CD8-positive, alpha-beta memory T cell (primary cell): ENCODE data around the gene SFMBT1. TPM values are rescaled to one million over a fixed set of nuclear protein-coding genes. Genes with fewer than 3 reads are reported as not detected.
A peak's percentile ranks its signal among the peaks of the same experiment; 100 is the strongest.

Experiments
- CTCF ChIA-PET: fragments of 350-600 bp; sonication (Branson Sonifier 250); formaldehyde crosslinking; loops from one replicate; lab custom pipeline; 2021; ENCODE audit warnings: antibody characterized with exemption; lab: Charles Lee
- POLR2A ChIA-PET: fragments of 350-600 bp; sonication (Branson Sonifier 250); formaldehyde crosslinking; loops from one replicate; lab custom pipeline; 2021; ENCODE audit warnings: antibody characterized with exemption; lab: Charles Lee
- DNase-seq, 5 donors: peaks; one replicate each; pipeline versions ENCODE4 v3.0.0 to v3.0.0-alpha.2; 2020 to 2022; ENCODE audit warnings: mixed read lengths in 1 of 5
- H3K27ac ChIP-seq: one replicate; pipeline ENCODE4 v1.7.0; 2013; ENCODE audit warnings: low read depth, mild to moderate bottlenecking, low read length, moderate library complexity
- H3K27me3 ChIP-seq: 2 replicates; pipeline ENCODE4 v1.7.0; 2013; ENCODE audit warnings: low read length, mild to moderate bottlenecking; ENCODE audit not compliant: insufficient read depth, poor library complexity, severe bottlenecking
- H3K36me3 ChIP-seq: 2 replicates; pipeline ENCODE4 v1.7.0; 2013; ENCODE audit warnings: mild to moderate bottlenecking, low read length, moderate library complexity; ENCODE audit not compliant: insufficient read depth
- H3K4me1 ChIP-seq: 2 replicates; pipeline ENCODE4 v1.7.0; 2013; ENCODE audit warnings: mild to moderate bottlenecking, low read length, moderate library complexity; ENCODE audit not compliant: insufficient read depth
- H3K4me3 ChIP-seq: 2 replicates; pipeline ENCODE4 v1.7.0; 2013; ENCODE audit warnings: mild to moderate bottlenecking, low read length
- H3K9me3 ChIP-seq: 2 replicates; pipeline ENCODE4 v1.7.0; 2013; ENCODE audit warnings: mild to moderate bottlenecking, low read length
- H3K27ac Mint-ChIP-seq, 8 donors: one replicate each; pipeline ENCODE4 v1.8.0; 2020 to 2021; ENCODE audit warnings: mixed read lengths in 8 of 8, mild to moderate bottlenecking in 6 of 8, inconsistent platforms in 3 of 8, moderate library complexity in 3 of 8
- H3K27me3 Mint-ChIP-seq, 2 donors: one replicate each; pipeline ENCODE4 v1.8.0; 2020 to 2021; ENCODE audit warnings: mixed read lengths in 2 of 2, mild to moderate bottlenecking in 1 of 2, moderate library complexity in 1 of 2
- H3K36me3 Mint-ChIP-seq, 3 donors: one replicate each; pipeline ENCODE4 v1.8.0; 2020 to 2021; ENCODE audit warnings: mixed read lengths in 3 of 3, inconsistent platforms in 1 of 3, mild to moderate bottlenecking in 1 of 3
- H3K4me1 Mint-ChIP-seq, 3 donors: one replicate each; pipeline ENCODE4 v1.8.0; 2020 to 2021; ENCODE audit warnings: mixed read lengths in 3 of 3, inconsistent platforms in 1 of 3, mild to moderate bottlenecking in 1 of 3
- H3K4me3 Mint-ChIP-seq, 7 donors: one replicate each; pipeline ENCODE4 v1.8.0; 2020 to 2021; ENCODE audit warnings: mixed read lengths in 7 of 7, mild to moderate bottlenecking in 6 of 7, moderate library complexity in 4 of 7, inconsistent platforms in 2 of 7
- H3K9me3 Mint-ChIP-seq, 5 donors: one replicate each; pipeline ENCODE4 v1.8.0; 2020 to 2022; ENCODE audit warnings: mixed read lengths in 5 of 5, mild to moderate bottlenecking in 3 of 5, moderate library complexity in 2 of 5, inconsistent platforms in 1 of 5
- polyA plus RNA-seq: library from polyadenylated mRNA; unstranded; fragments of 300-500 nt; fragmentation: Illumina TruSeq; gene quantifications from one replicate; pipeline ENCODE4 v1.2.3, GENCODE V29; 2021
- total RNA-seq, 2 experiments: library from RNA; stranded (reverse); gene quantifications; one replicate each; pipeline ENCODE4 v1.2.3, GENCODE V29; 2021

The SFMBT1 gene
- total and polyA plus RNA-seq, 3 experiments from 2014 or later, result 17.0 to 21.0 (median 18.3) TPM

DNA sequence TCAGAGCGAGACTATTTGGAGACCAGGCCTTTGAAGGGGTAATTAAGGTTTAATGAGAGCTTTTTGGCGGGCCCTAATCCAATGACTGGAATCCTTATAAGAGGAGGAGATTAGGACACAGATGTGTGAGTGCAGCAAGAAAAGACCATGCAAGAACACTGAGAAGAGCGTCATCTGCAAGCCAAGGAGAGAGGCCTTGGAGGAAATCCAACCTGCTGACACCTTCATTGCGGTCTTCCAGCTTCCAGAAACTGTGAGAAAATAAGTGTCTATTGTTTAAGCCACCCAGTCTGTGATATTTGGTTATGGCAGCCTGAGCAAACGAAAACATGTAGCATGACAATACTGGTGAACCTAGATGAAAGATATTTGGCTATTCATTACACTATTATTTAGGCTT, 188.0 kb downstream of the SFMBT1 start:
- POLR2A ChIA-PET, result no interaction called here
- H3K27me3 ChIP-seq, result no peaks in the 10 kb centered on the region
- Mint-ChIP-seq H3K27me3 (no peaks in the 10 kb centered on the region), H3K4me1 (peaks cover 7 to 11% (median 9%) of the 10 kb centered on the region in 3 donors), H3K27ac (peak overlapping the region in 2 of 8 donors; percentile 21 to 89), H3K4me3 (no peak overlapping the region), H3K9me3 (no peaks in the 10 kb centered on the region), H3K36me3 (peaks cover 4 to 55% (median 10%) of the 10 kb centered on the region in 3 donors)
- no peak for DNase-seq
- H3K9me3 ChIP-seq, result no peaks in the 10 kb centered on the region
- H3K36me3 ChIP-seq, result no peaks in the 10 kb centered on the region
- H3K4me3 ChIP-seq, result no peak overlapping the region
- CTCF ChIA-PET, result no interaction called here
- H3K4me1 ChIP-seq, result no peaks in the 10 kb centered on the region
- no peak overlapping the region for H3K27ac ChIP-seq

GRCh38 chr3:52857133-52857532, 188.7 kb downstream of the SFMBT1 start:
- peak overlapping the region in 1 of 8 donors; percentile 30 for H3K27ac Mint-ChIP-seq
- no peak overlapping the region for H3K4me3 ChIP-seq
- peaks cover 5% of the 10 kb centered on the region for H3K36me3 ChIP-seq
- no peaks in the 10 kb centered on the region for H3K27me3 Mint-ChIP-seq
- no peak for DNase-seq
- H3K27ac ChIP-seq, result no peak overlapping the region
- H3K27me3 ChIP-seq, result no peaks in the 10 kb centered on the region
- no peak overlapping the region for H3K4me3 Mint-ChIP-seq
- H3K36me3 Mint-ChIP-seq, result peaks cover under 1 to 60% (median 9%) of the 10 kb centered on the region in 3 donors
- ChIA-PET POLR2A (no interaction called here), CTCF (interaction anchor here (1.1 kb wide), 1 partner anchor 36 kb away, joined by 5 read pairs; no protein-coding TSS in a partner anchor)
- no peaks in the 10 kb centered on the region for H3K9me3 ChIP-seq
- H3K4me1 Mint-ChIP-seq, result peaks cover 7 to 11% (median 9%) of the 10 kb centered on the region in 3 donors
- no peaks in the 10 kb centered on the region for H3K4me1 ChIP-seq
- no peaks in the 10 kb centered on the region for H3K9me3 Mint-ChIP-seq

DNA sequence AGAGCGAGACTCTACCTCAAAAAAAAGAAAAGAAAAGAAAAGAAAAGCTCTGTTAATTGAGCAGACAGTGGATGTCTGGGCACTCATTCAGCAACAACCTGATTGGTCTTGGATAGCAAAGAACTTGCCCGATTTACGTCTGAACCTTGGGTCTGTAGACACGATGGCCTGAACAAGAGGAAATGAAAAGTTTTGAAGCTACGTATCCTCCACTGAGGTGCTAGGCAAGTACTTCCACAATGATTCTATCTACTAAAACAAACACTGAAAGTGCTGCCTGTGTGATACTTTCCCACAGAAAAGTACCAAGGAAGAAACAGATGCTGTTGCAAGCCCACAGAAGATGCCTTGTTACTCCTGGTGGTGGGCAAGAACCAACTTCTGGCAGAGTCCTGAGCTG, 189.2 kb downstream of the SFMBT1 start:
- H3K36me3 ChIP-seq, result peaks cover 5% of the 10 kb centered on the region
- no peaks in the 10 kb centered on the region for H3K9me3 Mint-ChIP-seq
- peak overlapping the region in 3 of 8 donors; percentile 30 to 67 (median 43) for H3K27ac Mint-ChIP-seq
- DNase-seq, result no peak
- CTCF ChIA-PET, result interaction anchor here (1.1 kb wide), 1 partner anchor 37 kb away, joined by 5 read pairs; no protein-coding TSS in a partner anchor
- peaks cover 6 to 11% (median 9%) of the 10 kb centered on the region in 3 donors for H3K4me1 Mint-ChIP-seq
- peaks cover 4 to 63% (median 14%) of the 10 kb centered on the region in 3 donors for H3K36me3 Mint-ChIP-seq
- no peaks in the 10 kb centered on the region for H3K9me3 ChIP-seq
- H3K4me3 Mint-ChIP-seq, result no peak overlapping the region
- H3K4me1 ChIP-seq, result no peaks in the 10 kb centered on the region
- no peaks in the 10 kb centered on the region for H3K27me3 ChIP-seq
- H3K4me3 ChIP-seq, result no peak overlapping the region
- no peak overlapping the region for H3K27ac ChIP-seq
- POLR2A ChIA-PET, result no interaction called here
- no peaks in the 10 kb centered on the region for H3K27me3 Mint-ChIP-seq

DNA sequence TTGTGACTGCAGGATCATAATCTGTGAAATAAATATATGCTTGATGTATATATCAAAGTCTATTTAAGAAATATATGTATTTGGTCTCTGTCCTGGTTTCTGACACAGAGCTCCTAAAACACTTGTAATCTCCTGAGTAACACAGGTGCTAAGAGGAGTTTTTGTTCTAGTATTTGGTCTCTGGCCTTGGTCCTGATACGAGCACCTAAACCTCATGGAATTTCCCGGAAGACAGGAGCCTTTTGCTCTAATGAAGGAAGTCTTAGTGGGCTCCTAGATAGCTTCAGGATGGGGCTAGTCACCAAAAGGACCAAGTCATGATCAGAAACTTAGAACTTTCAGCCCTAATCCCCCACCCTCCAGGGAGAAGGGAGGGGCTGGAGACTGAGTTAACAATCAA, 191.9 kb downstream of the SFMBT1 start:
- H3K4me1 ChIP-seq, result no peaks in the 10 kb centered on the region
- ChIA-PET POLR2A (no interaction called here), CTCF (no interaction called here)
- DNase-seq, result no peak
- Mint-ChIP-seq H3K4me1 (peaks cover 0 to 4% (median 0%) of the 10 kb centered on the region in 3 donors), H3K36me3 (peaks cover 4 to 76% (median 15%) of the 10 kb centered on the region in 3 donors), H3K9me3 (no peaks in the 10 kb centered on the region), H3K4me3 (no peak overlapping the region), H3K27me3 (no peaks in the 10 kb centered on the region), H3K27ac (no peak overlapping the region)
- no peak overlapping the region for H3K27ac ChIP-seq
- peaks cover 5% of the 10 kb centered on the region for H3K36me3 ChIP-seq
- no peaks in the 10 kb centered on the region for H3K9me3 ChIP-seq
- no peaks in the 10 kb centered on the region for H3K27me3 ChIP-seq
- no peak overlapping the region for H3K4me3 ChIP-seq

Other genes with a start within 250 kb of the SFMBT1 start
- 10 to 100 TPM; 10.9 to 11.2 TPM for gene ITIH4, start 215.4 kb downstream of the SFMBT1 start, total RNA-seq
- gene ITIH4, start 215.4 kb downstream of the SFMBT1 start, polyA plus RNA-seq, result not detected
- gene MUSTN1, start 211.1 kb downstream of the SFMBT1 start, total RNA-seq, result 1 to 10 TPM in 1 of 2 experiments, under 1 TPM in 1; 0.79 to 1.5 TPM
- gene MUSTN1, start 211.1 kb downstream of the SFMBT1 start, polyA plus RNA-seq, result not detected
- 10 to 100 TPM; 35.0 to 39.1 TPM for gene STIMATE, start 148.5 kb downstream of the SFMBT1 start, total RNA-seq
- 10.8 TPM for gene STIMATE, start 148.5 kb downstream of the SFMBT1 start, polyA plus RNA-seq
- gene RFT1, start 84.4 kb upstream of the SFMBT1 start, total RNA-seq, result 10 to 100 TPM; 52.7 to 58.5 TPM
- gene RFT1, start 84.4 kb upstream of the SFMBT1 start, polyA plus RNA-seq, result 31.3 TPM
- gene PRKCD, start 115.1 kb upstream of the SFMBT1 start, total RNA-seq, result 10 to 100 TPM; 27.2 to 27.3 TPM
- gene PRKCD, start 115.1 kb upstream of the SFMBT1 start, polyA plus RNA-seq, result 27.3 TPM
- gene TKT, start 209.9 kb upstream of the SFMBT1 start, total RNA-seq, result 100 to 1,000 TPM; 173 to 182 TPM
- 59.3 TPM for gene TKT, start 209.9 kb upstream of the SFMBT1 start, polyA plus RNA-seq